Left renal pelvis (tissue), 4 donors: ENCODE data around the gene NAPEPLD. TPM values are rescaled to one million over a fixed set of nuclear protein-coding genes. Genes with fewer than 3 reads are reported as not detected.
"Not testable (repeated sequence)": the region's sequence is repeated elsewhere in the genome, so short reads cannot be mapped to it uniquely, and the experiment has no call there.

Experiments
- DNase-seq, 4 donors: peaks; one replicate each; pipeline ENCODE4 v3.0.0-alpha.2; 2013; ENCODE audit warnings: low read depth in 4 of 4, low spot score in 3 of 4
- polyA plus RNA-seq, 4 donors: library from polyadenylated mRNA; unstranded; fragments of 120-200 nt; gene quantifications; one replicate each; pipeline ENCODE4 v1.2.1, GENCODE V29; 2013; ENCODE audit not compliant: insufficient read length in 4 of 4

NAPEPLD gene
- polyA plus RNA-seq, 4 donors, result 26.7 to 46.5 (median 37.9) TPM

- no peak for DNase-seq
These were observed 74.8 kb downstream of the NAPEPLD start for GRCh38 chr7:103073989-103074518.

- no peak for DNase-seq
These were observed 77.9 kb downstream of the NAPEPLD start for GRCh38 chr7:103071000-103071399.

DNA sequence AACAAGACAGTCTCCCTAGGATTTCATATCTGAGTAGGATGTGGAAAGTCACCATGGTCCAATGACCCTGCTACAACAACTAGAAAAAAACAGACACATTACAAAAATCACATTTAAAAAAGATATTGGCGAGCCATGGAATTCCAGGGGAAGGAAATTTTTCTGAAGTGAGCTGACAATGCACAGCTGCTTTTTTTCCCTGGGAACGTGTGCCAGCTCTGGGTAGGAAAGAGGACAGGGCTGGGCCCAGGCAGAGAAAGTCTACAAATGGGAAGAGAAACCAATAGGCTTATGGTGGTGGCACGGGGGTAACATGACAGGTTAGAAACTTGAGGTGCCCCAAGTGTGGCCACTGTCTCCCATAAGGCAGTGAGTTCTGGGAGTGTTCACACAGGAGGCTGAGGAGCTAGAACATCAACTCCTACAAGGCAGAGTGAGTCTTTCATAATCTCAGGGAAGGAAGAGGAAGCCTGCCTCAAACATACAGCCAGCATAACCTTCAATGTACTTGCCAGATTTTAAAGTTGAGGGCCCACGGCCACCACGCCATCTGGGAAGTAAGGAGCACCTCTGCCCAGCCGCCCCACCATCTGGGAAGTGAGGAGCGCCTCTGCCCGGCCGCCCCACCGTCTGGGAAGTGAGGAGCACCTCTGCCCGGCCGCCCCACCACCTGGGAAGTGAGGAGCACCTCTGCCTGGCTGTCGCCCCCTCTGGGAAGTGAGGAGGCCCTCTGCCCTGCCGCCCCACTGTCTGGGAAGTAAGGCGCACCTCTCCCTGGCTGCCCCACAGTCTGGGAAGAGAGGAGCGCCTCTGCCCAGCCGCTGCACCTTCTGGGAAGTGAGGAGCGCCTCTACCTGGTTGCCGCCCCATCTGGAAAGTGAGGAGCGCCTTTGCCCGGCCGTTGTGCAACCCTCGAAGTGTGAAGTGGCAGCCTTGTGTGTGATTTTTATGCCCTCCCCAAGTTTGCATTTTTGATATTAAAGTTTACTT is 80.2 kb downstream of the NAPEPLD start:
- no peak for DNase-seq

DNA sequence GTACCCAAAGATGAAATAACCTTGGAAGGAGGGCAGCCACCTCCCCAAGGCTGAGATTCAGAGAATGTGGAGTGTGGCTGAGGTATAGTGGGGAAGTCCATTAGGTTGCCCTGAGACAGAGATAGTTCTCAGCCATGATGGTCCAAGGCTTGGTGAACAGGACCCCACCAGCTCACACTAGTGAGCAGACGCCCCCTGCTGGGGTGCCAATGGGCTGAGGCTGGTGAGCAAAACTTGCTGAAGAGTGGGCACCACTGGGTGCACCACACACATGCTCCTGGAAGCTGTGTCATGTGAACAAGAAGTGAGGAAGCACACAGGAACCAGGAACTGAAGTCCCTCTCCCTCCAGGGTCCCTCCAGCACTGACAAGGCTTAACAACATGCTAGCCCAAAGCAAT is 83.2 kb downstream of the NAPEPLD start:
- no peak for DNase-seq

GRCh38 chr7:103063895-103064294 is 85.0 kb downstream of the NAPEPLD start:
- no peak for DNase-seq

DNA sequence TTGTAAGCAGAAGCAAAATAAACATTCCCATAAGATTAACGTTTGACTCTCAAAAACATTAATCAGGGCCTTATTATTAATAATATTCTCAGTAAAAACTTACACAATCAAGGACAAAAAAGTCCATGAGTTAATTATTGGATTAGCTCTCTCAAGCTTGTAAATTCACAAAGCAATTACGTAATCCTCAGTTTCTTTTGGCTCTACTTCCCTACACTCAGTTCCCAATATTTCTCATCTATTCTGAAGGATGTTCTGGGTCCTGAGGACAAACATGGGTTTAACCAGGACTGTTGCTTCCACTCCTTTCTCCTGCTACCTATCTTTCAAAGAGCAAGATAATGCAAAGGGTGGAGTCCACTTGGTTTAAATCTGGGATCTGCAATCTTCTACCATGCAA is 89.4 kb downstream of the NAPEPLD start:
- no peak for DNase-seq

DNA sequence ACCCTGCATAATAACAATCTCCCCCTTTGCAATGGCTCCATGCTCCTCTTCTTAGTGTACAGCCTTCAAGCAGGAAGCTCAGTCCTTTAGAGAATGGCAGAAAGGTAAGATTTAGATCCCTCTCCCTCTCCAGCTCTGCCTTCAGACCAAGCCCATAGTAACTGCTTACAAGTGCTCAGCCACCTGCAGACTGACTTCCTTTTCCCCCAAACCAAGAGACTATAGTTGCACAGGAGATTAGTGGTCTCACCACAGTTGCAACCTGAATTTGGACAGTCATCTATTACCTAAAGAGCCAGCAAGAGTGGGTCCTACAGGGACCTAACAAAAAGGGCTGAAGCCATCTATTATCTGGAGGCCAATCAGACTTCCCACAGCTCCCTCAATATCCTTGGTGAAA is 90.8 kb downstream of the NAPEPLD start:
- DNase-seq, result no peak

- not testable (repeated sequence) for DNase-seq
These were observed 92.9 kb downstream of the NAPEPLD start for GRCh38 chr7:103056006-103056405.

GRCh38 chr7:103051519-103051918 is 97.4 kb downstream of the NAPEPLD start:
- DNase-seq, result no peak

Other genes starting within 250 kb of the NAPEPLD start
- 100 to 1,000 TPM in 2 of 4 donors, 10 to 100 TPM in 2; 64.3 to 181 (median 104) TPM for gene LRRC17, start 236.1 kb downstream of the NAPEPLD start, polyA plus RNA-seq
- gene FBXL13, start 74.3 kb downstream of the NAPEPLD start, polyA plus RNA-seq, result 1 to 10 TPM; 1.1 to 2.6 (median 2.4) TPM
- gene ARMC10, start 74.0 kb downstream of the NAPEPLD start, polyA plus RNA-seq, result 10 to 100 TPM; 59.1 to 69.3 (median 62.5) TPM
- 100 to 1,000 TPM in 3 of 4 donors, 10 to 100 TPM in 1; 70.2 to 112 (median 101) TPM for gene PMPCB, start 148.3 kb upstream of the NAPEPLD start, polyA plus RNA-seq
- 10 to 100 TPM; 36.9 to 54.5 (median 49.2) TPM for gene DNAJC2, start 195.7 kb upstream of the NAPEPLD start, polyA plus RNA-seq
- gene PSMC2, start 198.5 kb upstream of the NAPEPLD start, polyA plus RNA-seq, result 100 to 1,000 TPM in 3 of 4 donors, 10 to 100 TPM in 1; 99.4 to 129 (median 108) TPM